T-helper 2 cell treated with Interferon-gamma antibody and Interleukin-4, amounts not matched to agents 100 ng/mL and 5 ng/mL, for 36 hours (primary cell): ENCODE data around the gene HBEGF. TPM values are rescaled to one million over a fixed set of nuclear protein-coding genes. Genes with fewer than 3 reads are reported as not detected.

Experiments
- intact Hi-C: fragments of 100-400 bp; cut with micrococcal nuclease; formaldehyde crosslinking; loops from one replicate; pipeline ENCODE4 v1.15.1; 2023
- total RNA-seq: library from RNA; stranded (reverse); gene quantifications from 2 replicates; pipeline ENCODE4 v1.2.3, GENCODE V29; 2022

The HBEGF gene
- total RNA-seq, 1 donor from 2014 or later = 7.4 TPM

- intact Hi-C loops = no loop called here
Measured at GRCh38 chr5:140309706-140310249, 36.6 kb downstream of the HBEGF start.

GRCh38 chr5:140305471-140305870, 40.9 kb downstream of the HBEGF start:
- intact Hi-C loops = no loop called here

DNA sequence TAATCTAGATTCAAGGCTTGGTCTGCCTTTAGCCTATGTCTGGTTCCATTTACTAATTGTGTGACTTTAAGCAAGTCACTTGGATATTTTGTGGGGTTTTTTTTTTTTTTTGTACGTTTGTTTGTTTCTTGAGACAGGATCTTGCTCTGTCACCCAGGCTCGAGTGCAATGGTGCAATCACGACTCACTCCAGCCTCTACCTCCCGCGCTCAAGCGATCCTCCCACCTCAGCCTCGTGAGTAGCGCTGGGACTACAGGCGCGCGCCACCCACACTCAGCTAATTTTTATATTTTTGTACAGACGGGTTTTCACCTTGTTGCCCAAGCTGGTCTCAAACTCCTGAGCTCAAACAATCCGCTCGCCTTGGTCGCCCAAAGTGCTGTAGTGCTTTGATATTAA, 42.4 kb downstream of the HBEGF start:
- intact Hi-C loops = loop anchor here (1.0 to 5.0 kb wide), 8 partner anchors 37 to 396 kb away; partner anchors contain the start of genes ANKHD1, CYSTM1, HBEGF and TMCO6

DNA sequence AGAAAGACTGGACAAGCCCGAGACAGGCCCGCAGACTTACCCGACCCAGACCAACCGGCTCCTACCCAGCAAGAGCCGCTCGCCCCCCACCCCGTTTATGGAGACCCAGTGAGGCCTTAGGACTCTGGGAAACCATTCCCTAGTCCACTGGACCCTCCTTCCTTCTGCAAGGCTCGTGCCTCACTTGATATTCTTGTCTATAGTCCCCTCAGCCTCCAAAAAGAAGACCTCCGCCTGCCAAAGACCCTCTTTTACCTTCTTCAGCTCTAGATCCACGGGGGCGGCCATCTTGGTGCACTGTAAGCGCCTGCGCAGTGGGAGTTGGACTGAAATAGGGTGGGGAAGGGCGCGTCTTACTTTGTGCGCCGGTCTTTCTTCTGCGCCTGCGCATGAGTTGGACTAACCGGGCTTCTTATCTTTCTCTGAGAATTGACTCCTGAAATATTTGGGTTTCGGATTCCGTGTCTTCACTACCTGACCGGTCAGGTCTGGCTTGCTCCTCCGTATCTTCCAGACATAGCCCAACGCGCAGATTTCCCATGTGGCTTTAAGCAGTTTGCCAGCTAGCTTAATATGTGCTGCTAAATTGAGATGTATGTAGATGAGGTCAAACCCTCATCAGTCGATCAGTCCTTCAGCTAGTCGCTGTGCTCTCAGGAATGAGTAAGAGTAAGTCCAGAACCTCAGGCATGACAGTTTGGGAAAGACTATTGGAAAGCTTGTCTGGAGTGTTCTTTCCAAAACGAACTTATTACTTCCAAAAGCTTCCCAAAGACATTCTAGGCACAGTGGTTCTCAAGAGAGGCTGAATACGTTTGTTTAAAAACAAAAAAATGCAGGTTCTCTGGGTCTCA, 43.4 kb downstream of the HBEGF start, which contains the start of gene PFDN1:
Gene PFDN1, minus strand, starts transcription at position 316 of the 854 bp plus-strand sequence. Its CDS starts 28 bp downstream, at position 288.
- intact Hi-C loops = loop anchor here (1.0 to 5.0 kb wide), 8 partner anchors 36 to 397 kb away; partner anchors contain the start of genes ANKHD1, CYSTM1, HBEGF and TMCO6

GRCh38 chr5:140301136-140301535, 45.3 kb downstream of the HBEGF start:
- intact Hi-C loops = loop anchor here (5.0 kb wide), 3 partner anchors 34 to 336 kb away; partner anchors contain the start of genes CYSTM1 and TMCO6

DNA sequence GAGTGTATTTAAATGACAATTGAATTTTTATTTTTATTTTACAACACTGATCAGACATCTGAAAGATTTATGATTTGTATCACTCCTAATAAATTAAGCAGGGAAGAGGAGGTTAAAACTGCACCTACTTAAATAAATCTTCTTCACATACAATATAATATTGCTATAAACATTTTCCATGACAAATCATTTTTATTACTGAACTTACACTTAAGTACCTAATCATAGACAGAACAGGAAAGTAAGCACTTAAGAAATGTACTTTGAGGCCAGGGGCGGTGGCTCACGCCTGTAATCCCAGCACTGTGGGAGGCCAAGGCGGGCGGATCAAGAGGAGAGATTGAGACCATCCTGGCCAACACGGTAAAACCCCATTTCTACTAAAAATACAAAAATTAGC, 47.3 kb downstream of the HBEGF start:
- intact Hi-C loops = no loop called here

- intact Hi-C loops = no loop called here
Measured at GRCh38 chr5:140298183-140298601, 48.2 kb downstream of the HBEGF start.

GRCh38 chr5:140297283-140297682, 49.1 kb downstream of the HBEGF start:
- intact Hi-C loops = no loop called here

DNA sequence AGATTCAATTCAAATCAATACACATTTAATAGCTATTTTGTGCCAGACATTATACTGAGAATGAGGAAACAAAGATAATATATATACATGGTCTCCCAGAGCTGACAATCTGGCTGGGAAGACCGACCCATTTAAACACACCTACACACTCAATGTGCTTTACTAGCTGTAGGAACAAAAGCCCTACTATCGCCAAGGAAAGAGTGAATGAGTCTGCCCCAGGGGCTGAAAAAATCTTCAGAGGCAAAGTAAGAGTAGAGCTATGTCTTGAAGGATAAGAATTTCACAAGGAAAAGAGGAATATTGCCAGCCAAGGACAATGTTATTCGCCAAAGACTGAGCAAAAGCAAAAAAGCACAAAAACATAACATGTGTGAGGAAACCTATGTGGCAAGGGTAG, 50.1 kb downstream of the HBEGF start:
- intact Hi-C loops = no loop called here

DNA sequence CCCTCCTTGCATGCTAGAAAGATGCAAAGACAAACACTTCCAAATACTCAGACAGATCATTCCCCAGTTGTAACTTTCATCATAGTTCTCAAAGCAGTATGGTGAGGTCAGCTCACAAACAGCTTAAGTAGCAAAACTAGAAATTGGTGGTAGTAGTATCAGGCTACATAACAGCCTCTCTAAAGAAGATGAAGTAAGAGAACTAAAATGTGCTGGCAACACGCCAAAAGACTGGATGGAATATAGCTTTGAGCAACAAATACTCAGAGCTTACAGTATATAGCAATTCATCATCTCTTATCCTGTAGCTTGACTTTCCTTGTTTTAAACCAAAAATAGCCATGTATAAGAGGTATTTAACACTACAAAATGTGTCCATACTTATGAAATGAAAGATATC, 51.0 kb downstream of the HBEGF start:
- intact Hi-C loops = no loop called here

DNA sequence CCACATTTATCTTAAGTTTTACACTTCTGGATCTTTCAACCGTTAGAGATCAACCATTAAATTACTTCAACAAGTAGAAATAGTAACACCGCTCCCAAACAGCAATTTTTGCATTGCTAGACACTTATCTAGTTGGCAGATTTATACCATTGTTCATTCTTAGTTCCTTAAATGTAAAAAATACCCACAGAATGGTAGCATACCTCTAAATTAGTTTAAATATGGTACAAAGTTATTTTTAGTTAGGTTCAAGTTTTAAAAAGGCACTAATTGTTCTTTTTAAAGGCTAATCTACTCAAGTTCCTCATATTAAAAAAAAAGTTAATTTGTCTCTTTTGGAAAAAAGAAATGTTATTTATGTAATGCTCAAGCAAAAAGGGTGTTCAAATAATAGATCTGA, 51.6 kb downstream of the HBEGF start:
- intact Hi-C loops = no loop called here

DNA sequence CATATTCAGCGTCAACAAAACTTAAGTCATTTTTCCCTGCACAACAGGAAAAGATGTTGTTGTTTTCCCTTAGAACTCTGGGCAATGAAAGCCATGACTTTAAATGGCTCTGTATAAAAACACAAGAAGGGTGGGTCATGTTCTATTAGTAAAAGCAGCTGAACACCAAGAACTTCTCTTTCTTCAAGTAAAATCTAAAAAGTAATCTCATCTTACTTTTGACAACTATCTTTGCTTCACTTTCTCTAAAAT, 52.6 kb downstream of the HBEGF start:
- intact Hi-C loops = no loop called here

DNA sequence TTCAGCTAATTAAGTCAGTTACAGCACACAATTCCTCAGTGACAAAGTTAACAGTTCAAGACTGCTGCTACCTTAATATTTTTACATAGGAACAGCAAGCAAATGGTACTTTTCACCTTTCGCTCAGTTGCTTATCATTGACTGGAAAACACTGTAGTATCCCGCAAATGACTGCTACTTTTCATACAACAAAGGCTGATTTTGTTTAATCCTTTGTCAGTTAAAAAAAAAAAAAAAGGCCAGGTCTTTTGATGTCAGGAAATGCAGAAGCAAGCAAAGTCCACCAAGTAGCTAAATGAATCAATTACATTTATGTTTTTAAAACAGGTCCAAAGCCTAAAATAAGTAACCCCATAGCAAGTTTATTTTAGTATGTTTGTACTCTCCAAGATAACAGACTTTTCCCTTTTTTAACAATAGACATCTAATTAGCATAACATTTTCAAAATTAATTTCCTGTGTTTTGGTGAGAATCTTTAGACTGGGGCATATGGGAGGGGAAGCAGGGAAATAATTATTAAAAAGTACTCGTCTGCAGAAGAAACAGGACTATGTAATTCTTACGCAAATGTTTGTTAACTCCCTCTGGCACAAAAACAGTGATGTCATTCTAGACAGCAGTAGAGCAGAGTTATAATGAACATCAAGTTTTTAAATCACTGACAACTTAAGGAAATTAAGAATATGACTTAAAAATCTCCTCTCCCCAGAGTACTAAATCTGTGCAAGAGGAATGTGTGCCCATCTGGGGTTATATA, 53.1 kb downstream of the HBEGF start:
- intact Hi-C loops = no loop called here

DNA sequence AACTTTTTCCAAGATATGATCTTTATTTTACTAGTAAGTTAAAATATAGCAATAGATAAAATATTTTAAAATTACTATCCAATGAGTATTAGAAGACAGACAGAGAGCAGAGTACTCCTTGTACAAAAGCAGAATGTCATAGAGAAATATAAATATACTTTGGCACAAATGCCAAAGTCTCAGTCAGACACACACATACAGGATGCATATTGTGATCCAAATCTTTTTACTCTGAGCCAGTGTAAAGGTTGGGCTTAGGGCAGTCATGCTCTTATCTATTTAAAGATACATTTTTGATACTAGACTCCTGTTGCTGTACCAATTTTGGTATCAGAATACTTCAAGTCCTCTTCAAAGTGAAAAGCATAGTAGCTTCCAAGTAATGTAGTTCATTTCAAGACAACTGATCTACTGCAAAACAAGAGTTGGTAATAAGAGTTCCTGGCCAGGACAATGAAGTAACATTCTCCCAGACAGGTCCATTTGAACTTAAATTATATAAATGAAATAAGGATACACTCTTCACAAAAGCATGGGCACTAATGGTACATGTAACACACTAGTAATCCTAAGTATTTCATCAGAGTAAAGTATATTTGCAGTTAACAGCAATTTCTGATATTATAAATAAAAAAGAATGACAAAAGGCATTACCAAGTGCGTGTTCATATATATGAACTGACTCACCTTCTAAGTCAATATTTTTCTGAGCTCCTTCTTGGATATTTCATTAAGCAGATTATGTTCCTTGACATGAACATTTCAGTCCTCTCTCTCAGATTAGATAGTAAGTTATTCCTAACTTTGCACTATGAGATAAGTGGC, 54.0 kb downstream of the HBEGF start:
- intact Hi-C loops = no loop called here

- intact Hi-C loops = no loop called here
Measured at GRCh38 chr5:140287801-140288521, 58.4 kb downstream of the HBEGF start.

DNA sequence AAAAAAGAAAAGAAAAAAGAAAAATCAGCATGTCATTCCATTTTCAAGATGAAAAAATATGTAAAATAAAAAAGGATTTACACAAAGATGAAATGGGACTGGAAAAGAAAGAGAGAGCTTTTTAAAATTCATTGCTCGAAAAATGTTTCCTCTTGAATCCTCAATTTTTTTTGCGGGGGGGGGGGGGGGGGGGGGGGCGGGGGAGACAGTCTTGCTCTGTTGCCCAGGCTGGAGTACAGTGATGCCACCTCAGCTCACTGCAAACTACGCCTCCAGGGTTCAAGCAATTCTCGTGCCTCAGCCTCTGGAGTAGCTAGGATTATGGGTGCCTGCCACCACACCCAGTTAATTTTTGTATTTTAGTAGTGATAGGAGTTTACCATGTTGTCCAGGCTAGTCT, 60.0 kb downstream of the HBEGF start:
- intact Hi-C loops = no loop called here

DNA sequence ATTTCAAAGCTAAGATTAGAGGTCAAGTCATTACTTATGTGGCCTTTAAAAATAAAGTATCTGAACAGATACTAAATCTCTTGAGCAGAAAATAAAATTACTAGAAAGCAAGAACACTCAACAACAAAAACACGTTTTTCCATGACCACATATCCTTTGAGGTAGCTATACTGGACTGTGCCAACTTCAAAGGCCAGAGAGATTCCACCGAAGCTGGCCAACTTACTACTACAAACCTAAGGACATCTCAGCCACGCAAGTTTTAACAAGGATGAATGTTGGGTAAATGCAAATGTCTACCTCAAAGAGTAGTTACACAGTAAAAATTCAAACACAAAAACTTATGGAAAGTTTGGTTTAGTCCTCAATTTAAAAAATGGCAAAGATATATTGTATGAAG, 62.4 kb downstream of the HBEGF start:
- intact Hi-C loops = no loop called here
